Measurements from ENCODE around the gene GABPA.

- no peak for TF ChIP-seq CTCF (IDR thresholded peaks at IDR 0.05)
- TF ChIP-seq POLR2AphosphoS5 (IDR thresholded peaks at IDR 0.05; ENCODE audit: insufficient read depth in 1 of 2, low read depth in 1 of 2): no peak
Observed at GRCh38 chr21:25689226-25689625, 45.5 kb upstream of the GABPA start.

Data from vagina (tissue), 2 donors.